Body of pancreas (tissue), 4 donors: Measurements from ENCODE around the gene GID8.

Source experiments
- CTCF ChIP-seq, 7 experiments: fragments of 450-650 bp in 4 of 7; fragments of 200-600 bp in 3 of 7; sonication (generic) in 3 of 7; IDR thresholded peaks; one replicate each; pipeline ENCODE4 v1.5.1; 2016 to 2019; ENCODE audit warnings: antibody characterized with exemption in 7 of 7
- POLR2A ChIP-seq, 3 donors: fragments of 450-650 bp; IDR thresholded peaks; one replicate each; pipeline ENCODE4 v1.6.1; 2016; ENCODE audit warnings: antibody characterized with exemption in 3 of 3, mild to moderate bottlenecking in 2 of 3

- TF ChIP-seq CTCF (IDR thresholded peaks at IDR 0.05) (no peak), POLR2A (IDR thresholded peaks at IDR 0.05) (no peak)
Observed at GRCh38 chr20:62923669-62924441, 14.1 kb upstream of the GID8 start.
